GM19025 (cell line): Measurements from ENCODE around the gene UBE2E1.
A peak's percentile ranks its signal among the peaks of the same experiment; 100 is the strongest.
"Not testable (repeated sequence)": the region's sequence is repeated elsewhere in the genome, so short reads cannot be mapped to it uniquely, and the experiment has no call there.

ENCODE experiments used
- ATAC-seq: cut with Tn5 transposase; IDR thresholded peaks from one replicate; pipeline ENCODE4 v1.9.1; 2021; ENCODE audit warnings: mild to moderate bottlenecking, low read depth, moderate library complexity; ENCODE audit not compliant: unreplicated experiment

UBE2E1 gene

DNA sequence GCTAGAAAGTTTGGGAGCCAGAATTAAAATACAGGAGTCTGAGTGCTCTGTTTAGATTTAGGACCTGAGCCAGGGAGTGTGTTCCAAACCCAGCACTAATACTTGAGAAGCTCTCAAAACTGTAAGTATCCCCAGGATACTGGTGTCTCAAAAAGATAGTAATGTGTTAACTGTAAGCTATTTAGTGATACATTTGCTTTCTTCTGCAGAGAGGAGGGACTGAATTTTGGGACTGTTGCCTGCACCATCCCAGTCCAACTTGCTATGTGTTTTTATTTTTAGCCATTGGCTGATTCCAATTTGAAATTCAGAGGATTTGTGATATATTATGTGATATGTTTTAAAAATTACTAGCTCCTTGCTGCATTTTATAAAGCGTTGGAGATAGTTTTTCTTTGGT lies 31.5 kb downstream of the UBE2E1 start:
- ATAC-seq, result no peak

DNA sequence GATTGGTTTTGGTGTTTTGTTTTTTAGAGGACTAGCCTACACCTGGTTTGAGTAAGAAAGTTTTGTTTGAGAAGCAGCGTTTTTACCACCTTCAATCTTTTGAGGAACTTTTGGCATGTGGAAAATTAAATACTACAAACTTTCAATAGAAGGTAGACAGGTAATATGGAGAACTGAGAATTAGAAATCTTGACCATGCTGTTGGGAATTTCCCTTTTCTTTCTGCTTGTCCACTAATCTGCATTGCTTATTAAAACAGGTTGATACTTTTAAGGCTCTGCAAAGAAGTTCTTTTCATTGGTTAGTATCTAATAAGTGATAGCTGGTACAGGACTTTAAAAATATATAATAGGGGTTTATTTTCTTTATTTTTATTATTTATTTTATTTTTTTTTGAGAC lies 31.9 kb downstream of the UBE2E1 start:
- ATAC-seq, result no peak

DNA sequence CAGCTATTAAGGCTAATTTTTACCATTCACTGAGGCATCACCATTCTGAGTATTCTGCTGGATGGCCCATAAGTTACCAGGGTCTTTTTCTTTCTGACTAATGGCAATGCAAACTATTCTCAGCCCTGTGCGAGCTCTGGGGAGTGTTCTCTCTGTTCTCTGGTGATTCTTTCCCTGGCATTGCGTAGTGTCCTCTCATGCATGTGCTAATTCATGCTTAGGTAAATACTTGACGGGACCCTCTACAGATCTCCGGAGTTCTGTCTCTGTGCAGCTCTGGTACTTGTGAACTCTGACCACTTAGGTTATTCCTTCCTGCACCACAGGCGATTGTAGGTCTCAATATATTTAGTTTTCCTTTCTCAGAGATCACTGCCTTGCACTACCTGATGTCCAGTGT lies 34.8 kb downstream of the UBE2E1 start:
- no peak for ATAC-seq

DNA sequence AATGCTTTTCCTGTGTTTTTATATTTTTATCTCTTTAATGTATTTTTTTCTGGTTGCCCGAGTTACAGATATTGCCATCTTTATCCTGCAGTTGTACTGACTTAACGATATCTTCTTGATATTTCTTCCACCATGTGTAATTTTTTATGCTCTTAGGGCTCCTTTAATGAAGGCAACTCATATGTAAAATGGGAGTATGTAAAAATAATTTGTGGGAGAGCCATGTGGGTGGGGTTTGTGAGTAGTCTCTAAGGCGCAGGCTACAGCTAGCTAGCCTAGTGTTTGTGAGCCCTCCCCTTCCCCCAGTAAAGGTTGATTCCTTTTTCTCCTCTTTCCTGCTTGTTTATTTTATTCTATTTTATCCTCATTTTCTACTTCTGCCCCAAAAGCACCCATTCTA lies 38.1 kb downstream of the UBE2E1 start:
- ATAC-seq, result no peak

DNA sequence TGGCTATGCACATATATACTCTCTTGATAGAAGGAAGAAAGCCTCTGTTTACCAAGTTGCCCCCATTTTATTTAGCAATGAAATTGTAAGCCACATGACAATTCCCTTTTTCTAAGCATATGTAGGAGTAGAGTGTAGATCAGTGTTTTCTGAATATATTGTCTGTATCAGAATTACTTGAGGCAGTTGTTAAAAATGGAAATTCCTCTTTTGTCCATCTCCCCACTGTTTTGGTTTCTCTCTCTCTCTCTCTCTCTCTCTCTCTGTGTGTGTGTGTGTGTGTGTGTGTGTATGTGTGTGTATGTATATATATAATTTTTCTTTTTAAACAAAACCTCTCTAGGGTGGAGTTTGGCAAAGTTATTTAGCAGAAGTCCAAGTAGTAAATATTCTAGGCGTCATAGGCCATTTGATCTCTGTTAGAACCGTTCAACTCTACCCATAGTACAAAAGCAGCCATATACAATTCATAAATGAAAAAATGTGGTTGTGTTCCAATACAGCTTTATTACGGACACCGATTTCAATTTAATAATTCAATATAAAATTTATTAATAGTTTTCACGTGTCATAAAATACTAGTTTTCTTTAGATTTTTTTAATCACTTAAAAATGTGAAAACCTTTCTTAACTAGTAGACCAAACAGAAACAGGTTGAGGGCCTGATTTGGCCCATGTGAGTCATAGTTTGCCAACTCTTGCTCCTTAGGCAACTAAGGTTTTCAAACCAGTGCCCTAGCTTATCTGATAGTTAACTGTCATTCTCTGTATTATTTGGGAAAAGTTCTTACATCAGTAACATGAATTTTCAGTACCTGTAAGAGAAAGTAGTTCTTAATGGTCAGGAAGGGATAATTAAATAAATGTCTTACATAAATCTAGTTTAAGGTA lies 39.8 kb downstream of the UBE2E1 start:
- ATAC-seq, result no peak

DNA sequence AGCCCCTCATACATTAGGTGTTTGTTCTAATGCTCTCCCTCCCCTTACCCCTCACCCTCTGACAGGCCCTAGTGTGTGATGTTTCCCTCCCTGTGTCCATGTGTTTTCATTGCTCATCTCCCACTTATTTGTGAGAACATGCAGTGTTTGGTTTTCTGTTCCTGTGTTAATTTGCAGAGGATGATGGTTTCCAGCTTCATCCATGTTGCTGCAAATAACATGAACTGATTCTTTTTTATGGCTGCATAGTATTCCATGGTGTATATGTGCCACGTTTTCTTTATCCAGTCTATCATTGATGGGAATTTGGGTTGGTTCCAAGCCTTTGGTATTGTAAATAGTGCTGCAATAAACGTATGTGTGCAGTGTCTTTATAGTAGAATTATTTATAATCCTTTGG lies 43.7 kb downstream of the UBE2E1 start:
- not testable (repeated sequence) for ATAC-seq

- ATAC-seq, result no peak
Measured at GRCh38 chr3:23856286-23856685, 50.5 kb downstream of the UBE2E1 start.

DNA sequence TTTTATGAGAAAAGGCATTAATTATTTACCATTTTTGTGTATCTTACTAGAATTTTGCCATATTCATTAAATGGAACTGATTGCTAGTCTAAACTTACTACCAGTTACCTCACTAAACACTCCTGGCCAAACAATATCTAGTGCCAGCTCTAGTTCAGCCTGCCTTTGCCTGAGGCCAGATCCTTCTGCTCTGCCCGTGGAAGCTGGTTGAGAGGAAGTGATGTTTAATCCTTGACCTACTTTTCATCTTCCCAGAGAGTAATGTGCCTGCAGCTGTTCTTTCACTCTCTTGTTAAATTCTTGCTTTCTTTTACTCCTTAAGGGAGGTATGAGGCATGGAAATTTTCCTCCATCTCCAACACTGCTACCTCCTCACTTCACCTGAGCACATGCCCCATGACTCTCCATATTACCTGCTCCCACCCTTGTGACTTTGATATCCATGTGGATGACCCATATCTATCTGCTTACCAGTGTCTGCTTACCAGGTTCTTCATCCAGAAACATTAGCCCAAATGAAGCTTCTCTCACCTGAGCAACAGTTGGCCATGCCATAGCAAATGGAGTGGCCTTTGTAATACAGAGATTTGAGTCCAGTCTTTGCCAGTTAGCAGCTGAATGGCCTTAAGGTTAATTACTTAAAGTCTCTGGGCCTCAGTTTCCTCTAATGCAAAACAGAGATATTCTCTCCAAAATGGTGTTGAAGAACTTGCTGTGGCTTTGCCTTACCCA lies 53.4 kb downstream of the UBE2E1 start:
- no peak for ATAC-seq

DNA sequence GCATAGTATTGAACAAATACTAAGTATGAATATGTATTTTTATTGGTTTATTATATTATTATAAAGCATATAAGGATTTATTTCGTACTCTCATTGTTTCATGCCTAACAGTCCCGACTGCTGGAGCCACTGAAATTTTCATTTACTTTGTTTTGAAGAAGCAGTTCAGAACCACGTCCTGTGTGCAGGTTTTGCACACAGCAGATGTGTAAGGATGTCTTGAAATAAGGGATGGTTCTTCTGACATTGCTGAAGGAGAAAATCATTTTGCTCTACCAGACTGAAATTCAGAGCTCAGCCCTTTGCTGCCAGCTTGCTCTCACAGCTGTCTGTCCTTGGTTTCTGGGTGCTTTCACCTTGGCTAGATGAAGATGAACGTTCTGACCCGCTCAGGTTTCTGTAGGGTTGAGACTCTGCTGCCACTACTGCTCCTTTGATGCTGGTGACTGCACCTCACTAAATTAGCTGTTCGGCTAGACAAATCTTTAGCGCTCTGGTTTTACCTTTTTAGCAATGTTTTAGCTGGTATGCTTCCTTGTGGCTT lies 54.2 kb downstream of the UBE2E1 start:
- no peak for ATAC-seq

GRCh38 chr3:23861689-23862088 lies 55.9 kb downstream of the UBE2E1 start:
- ATAC-seq, result no peak

DNA sequence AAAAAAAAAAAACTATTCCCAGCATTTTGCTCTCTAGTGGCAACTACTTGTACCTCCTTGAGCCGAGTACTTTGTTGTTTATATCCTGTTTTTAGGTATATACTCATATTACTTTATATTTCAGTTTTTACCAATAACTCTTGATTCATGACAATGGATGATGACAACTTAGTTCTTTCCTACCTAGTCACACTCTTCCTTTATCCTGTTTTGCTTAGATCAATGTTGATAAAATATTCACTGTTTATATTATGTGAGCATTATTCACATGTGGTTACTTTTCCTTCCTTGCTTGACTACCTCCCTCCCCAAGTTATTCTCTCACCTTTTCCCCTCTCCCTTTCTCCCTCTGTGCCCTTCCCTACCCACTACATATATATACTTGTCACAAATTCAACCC lies 57.3 kb downstream of the UBE2E1 start:
- ATAC-seq, result no peak

- ATAC-seq, result no peak
Measured at GRCh38 chr3:23864931-23865330, 59.2 kb downstream of the UBE2E1 start.

GRCh38 chr3:23865595-23866396 lies 60.0 kb downstream of the UBE2E1 start:
- ATAC-seq, result peak; percentile 78

DNA sequence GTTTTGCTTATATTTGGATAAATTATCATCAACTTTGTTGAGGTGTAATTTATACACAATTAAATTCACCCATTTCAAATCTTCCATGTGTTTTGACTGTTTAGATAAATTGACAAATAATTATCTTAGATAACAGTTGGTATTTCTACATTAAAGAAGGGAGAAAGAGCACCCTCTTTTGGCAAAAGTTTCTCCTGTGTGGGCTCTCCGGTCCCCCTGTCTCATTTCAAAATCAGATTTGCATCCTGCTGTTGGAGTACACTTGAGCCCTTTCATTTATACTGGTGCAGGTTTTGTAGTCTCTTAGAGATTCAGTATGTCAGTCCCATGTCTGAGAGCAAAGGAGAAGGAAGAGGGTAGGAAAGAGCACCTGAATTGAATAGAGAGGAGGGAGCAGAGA lies 61.6 kb downstream of the UBE2E1 start:
- ATAC-seq, result no peak

GRCh38 chr3:23867838-23868237 lies 62.1 kb downstream of the UBE2E1 start:
- ATAC-seq, result no peak

- ATAC-seq, result no peak
Measured at GRCh38 chr3:23869977-23870662, 64.4 kb downstream of the UBE2E1 start.

GRCh38 chr3:23870663-23871043 lies 64.9 kb downstream of the UBE2E1 start:
- not testable (repeated sequence) for ATAC-seq

DNA sequence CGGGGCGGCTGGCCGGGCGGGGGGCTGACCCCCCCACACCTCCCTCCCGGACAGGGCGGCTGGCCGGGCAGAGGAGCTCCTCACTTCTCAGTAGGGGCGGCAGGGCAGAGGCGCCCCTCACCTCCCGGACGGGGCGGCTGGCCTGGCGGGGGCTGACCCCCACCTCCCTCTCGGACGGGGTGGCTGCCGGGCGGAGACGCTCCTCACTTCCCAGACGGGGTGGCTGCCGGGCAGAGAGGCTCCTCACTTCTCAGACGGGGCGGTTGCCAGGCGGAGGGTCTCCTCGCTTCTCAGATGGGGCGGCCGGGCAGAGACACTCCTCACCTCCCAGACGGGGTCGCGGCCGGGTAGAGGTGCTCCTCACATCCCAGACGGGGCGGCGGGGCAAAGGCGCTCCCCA lies 65.6 kb downstream of the UBE2E1 start:
- not testable (repeated sequence) for ATAC-seq

DNA sequence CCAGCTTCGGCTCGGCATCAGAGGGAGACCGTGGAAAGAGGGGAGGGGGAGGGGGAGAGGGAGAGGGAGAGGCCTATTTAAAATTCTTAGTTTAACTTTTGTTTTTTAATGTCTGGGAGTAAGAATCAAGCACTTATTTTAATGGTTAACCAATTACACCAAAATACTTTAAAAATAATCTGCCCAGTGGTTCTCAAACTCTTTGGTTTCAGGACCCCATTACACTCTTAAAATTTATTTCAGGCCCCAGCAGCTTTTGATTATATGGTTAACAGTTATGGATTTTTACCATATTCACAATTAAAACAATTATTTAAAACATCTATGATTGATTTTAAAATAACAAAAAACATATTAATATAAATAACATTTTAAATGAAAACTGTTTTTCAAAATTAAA lies 66.6 kb downstream of the UBE2E1 start:
- no peak for ATAC-seq

DNA sequence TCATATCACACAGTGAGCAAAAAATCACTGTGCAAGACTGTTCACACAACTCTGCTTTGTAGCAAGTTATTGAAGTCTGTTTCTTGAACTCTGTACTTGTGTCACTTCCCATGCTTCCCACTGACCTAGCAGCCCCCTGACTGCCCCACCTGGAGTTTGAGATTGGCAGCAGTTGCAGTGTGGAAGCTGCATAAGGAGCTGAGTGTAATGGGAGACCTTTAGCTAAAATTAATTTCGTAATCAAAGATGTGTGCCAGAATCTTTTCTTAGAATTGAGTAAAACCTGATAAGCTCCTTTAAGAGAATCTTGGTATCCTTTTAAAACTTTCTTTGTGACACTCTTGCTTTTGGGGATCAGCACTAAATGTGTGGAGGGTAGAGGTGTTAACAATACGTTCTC lies 68.2 kb downstream of the UBE2E1 start:
- no peak for ATAC-seq
